DND-41 (cell line): ENCODE results near the gene CDH5.

ENCODE experiments used
- EZH2 ChIP-seq: IDR thresholded peaks from 3 replicates; pipeline ENCODE4 v1.6.1; 2012; ENCODE audit warnings: borderline replicate concordance, low read depth, mild to moderate bottlenecking, moderate library complexity, low read length, inconsistent platforms; ENCODE audit not compliant: severe bottlenecking
- TF ChIP-seq, protein P1 (sequence below): IDR thresholded peaks from 2 replicates; pipeline ENCODE4 v1.5.1; 2012; ENCODE audit warnings: borderline replicate concordance, low read length, moderate library complexity, mild to moderate bottlenecking; ENCODE audit not compliant: poor library complexity, severe bottlenecking; ENCODE audit errors: extremely low read depth

DNA sequence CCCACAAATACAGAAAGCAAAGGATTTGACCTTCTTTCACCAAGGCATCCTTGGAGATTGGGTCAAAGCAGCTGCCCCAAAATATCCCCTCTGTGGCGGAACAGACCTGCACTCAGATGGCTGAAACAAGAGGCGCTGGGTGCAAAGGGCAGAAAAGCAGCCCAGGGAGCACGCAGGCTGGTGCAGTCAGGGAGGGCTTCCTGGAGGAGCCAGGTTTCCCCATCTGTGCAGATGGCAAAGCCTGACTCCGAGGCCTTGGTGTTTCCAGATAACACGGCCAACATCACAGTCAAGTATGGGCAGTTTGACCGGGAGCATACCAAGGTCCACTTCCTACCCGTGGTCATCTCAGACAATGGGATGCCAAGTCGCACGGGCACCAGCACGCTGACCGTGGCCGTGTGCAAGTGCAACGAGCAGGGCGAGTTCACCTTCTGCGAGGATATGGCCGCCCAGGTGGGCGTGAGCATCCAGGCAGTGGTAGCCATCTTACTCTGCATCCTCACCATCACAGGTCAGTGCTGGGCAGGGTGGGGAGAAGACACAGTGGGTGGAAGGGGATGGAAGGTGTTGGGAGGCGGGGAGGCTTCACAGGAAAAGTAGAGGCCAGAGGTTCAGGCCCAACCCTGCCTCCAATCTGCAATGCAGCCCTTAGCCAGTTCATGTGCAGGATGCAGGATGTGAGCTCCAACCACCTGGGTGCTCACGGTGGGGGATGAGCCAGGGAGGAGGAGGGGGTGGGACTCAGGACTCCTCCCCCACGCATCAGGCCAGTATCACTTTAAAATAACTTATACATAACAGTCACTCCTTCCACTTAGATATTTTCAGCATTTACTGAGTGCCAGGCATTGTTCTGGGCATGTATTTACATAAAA lies 34.3 kb downstream of the CDH5 start:
- TF ChIP-seq, protein P1, sequence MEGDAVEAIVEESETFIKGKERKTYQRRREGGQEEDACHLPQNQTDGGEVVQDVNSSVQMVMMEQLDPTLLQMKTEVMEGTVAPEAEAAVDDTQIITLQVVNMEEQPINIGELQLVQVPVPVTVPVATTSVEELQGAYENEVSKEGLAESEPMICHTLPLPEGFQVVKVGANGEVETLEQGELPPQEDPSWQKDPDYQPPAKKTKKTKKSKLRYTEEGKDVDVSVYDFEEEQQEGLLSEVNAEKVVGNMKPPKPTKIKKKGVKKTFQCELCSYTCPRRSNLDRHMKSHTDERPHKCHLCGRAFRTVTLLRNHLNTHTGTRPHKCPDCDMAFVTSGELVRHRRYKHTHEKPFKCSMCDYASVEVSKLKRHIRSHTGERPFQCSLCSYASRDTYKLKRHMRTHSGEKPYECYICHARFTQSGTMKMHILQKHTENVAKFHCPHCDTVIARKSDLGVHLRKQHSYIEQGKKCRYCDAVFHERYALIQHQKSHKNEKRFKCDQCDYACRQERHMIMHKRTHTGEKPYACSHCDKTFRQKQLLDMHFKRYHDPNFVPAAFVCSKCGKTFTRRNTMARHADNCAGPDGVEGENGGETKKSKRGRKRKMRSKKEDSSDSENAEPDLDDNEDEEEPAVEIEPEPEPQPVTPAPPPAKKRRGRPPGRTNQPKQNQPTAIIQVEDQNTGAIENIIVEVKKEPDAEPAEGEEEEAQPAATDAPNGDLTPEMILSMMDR, result no peak
- no peak for TF ChIP-seq EZH2
